Neural progenitor cell (in vitro differentiated cells): Measurements from ENCODE around the gene GYPC.

ENCODE experiments used
- EZH2 ChIP-seq: fragments of 200-600 bp; sonication (generic); IDR thresholded peaks from 2 replicates; pipeline ENCODE4 v1.6.1; 2017; ENCODE audit warnings: antibody characterized with exemption, mild to moderate bottlenecking, moderate library complexity
- EZH2phosphoT487 ChIP-seq: fragments of 200-600 bp; sonication (generic); IDR thresholded peaks from 2 replicates; pipeline ENCODE4 v1.6.1; 2017; ENCODE audit warnings: antibody characterized with exemption
- TF ChIP-seq, protein P1 (sequence below): fragments of 200-600 bp; sonication (generic); IDR thresholded peaks from 2 replicates; pipeline ENCODE4 v1.5.1; 2017; ENCODE audit warnings: antibody characterized with exemption, mild to moderate bottlenecking

DNA sequence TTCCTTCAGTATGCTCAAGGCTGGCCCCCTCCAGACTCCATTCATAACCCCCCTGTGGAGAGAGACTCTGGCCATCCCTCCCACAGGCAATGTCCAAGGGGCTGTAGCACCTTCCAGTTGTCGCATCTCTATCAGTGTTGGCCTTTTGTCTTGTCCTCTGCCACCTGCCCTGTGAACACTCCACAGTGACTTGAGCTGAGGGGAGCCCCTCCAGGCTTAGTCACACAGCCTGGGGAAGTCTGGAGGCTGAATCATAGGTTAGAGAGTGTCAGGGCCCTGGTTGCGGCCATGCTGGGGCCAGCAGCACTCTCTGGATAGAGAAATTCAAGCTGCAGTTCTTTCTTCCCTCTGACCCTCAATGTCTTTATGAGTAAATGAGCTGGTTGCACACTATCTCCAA is 64.7 kb downstream of the GYPC start:
- TF ChIP-seq, protein P1, sequence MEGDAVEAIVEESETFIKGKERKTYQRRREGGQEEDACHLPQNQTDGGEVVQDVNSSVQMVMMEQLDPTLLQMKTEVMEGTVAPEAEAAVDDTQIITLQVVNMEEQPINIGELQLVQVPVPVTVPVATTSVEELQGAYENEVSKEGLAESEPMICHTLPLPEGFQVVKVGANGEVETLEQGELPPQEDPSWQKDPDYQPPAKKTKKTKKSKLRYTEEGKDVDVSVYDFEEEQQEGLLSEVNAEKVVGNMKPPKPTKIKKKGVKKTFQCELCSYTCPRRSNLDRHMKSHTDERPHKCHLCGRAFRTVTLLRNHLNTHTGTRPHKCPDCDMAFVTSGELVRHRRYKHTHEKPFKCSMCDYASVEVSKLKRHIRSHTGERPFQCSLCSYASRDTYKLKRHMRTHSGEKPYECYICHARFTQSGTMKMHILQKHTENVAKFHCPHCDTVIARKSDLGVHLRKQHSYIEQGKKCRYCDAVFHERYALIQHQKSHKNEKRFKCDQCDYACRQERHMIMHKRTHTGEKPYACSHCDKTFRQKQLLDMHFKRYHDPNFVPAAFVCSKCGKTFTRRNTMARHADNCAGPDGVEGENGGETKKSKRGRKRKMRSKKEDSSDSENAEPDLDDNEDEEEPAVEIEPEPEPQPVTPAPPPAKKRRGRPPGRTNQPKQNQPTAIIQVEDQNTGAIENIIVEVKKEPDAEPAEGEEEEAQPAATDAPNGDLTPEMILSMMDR, result no peak
- TF ChIP-seq EZH2phosphoT487 (no peak), EZH2 (no peak)
